Loucy (cell line): ENCODE data around the gene FOXK1.

Experiments used
- H2AFZ ChIP-seq: fragments of 200-600 bp; sonication (generic); 2 replicates; pipeline ENCODE4 v1.6.0; 2016; ENCODE audit warnings: antibody characterized with exemption, mild to moderate bottlenecking, low read length, moderate library complexity
- H3F3A ChIP-seq: fragments of 200-600 bp; 2 replicates; pipeline ENCODE4 v1.6.0; 2016; ENCODE audit warnings: antibody characterized with exemption, low read depth, mild to moderate bottlenecking
- H3K27me3 ChIP-seq: fragments of 200-600 bp; sonication (generic); 2 replicates; pipeline ENCODE4 v1.6.1; 2014; ENCODE audit warnings: low read length, mild to moderate bottlenecking; ENCODE audit not compliant: insufficient read depth, poor library complexity, severe bottlenecking
- H3K36me3 ChIP-seq: fragments of 200-600 bp; sonication (generic); 2 replicates; pipeline ENCODE4 v1.6.1; 2016; ENCODE audit warnings: low read length; ENCODE audit not compliant: insufficient read depth
- H3K4me1 ChIP-seq: fragments of 200-600 bp; sonication (generic); 2 replicates; pipeline ENCODE4 v1.5.1; 2014; ENCODE audit warnings: low read length, mild to moderate bottlenecking; ENCODE audit not compliant: insufficient read depth, poor library complexity, severe bottlenecking
- H3K4me2 ChIP-seq: fragments of 200-600 bp; sonication (generic); 2 replicates; pipeline ENCODE4 v1.6.0; 2014; ENCODE audit warnings: antibody characterized with exemption, low read length, low read depth, mild to moderate bottlenecking; ENCODE audit not compliant: poor library complexity, severe bottlenecking
- H3K4me3 ChIP-seq: fragments of 200-600 bp; sonication (generic); 2 replicates; pipeline ENCODE4 v1.5.1; 2014; ENCODE audit warnings: low read length, mild to moderate bottlenecking, mixed read lengths; ENCODE audit not compliant: poor library complexity, severe bottlenecking
- H3K79me2 ChIP-seq: fragments of 200-600 bp; sonication (generic); 2 replicates; pipeline ENCODE4 v1.6.1; 2014; ENCODE audit warnings: low read length; ENCODE audit not compliant: insufficient read depth
- H3K9ac ChIP-seq: fragments of 200-600 bp; sonication (generic); 2 replicates; pipeline ENCODE4 v1.6.0; 2014; ENCODE audit warnings: mild to moderate bottlenecking, low read depth, low read length, moderate library complexity; ENCODE audit not compliant: poor library complexity, severe bottlenecking
- H3K9me2 ChIP-seq: fragments of 200-600 bp; sonication (generic); replicated peaks from 2 replicates; pipeline ENCODE4 v1.6.1; 2016; ENCODE audit warnings: low read depth, low read length, mixed read lengths
- H3K9me3 ChIP-seq: fragments of 200-600 bp; sonication (generic); 2 replicates; pipeline ENCODE4 v1.6.1; 2014; ENCODE audit warnings: mild to moderate bottlenecking, antibody characterized with exemption, low read length, low read depth; ENCODE audit not compliant: insufficient read depth
- H4K20me1 ChIP-seq: fragments of 200-600 bp; sonication (generic); 2 replicates; pipeline ENCODE4 v1.6.0; 2014; ENCODE audit warnings: antibody characterized with exemption, low read length, mild to moderate bottlenecking; ENCODE audit not compliant: insufficient read depth, poor library complexity, severe bottlenecking
- CTCF ChIP-seq: fragments of 200-600 bp; sonication (generic); conservative IDR thresholded peaks from 2 replicates; pipeline ENCODE4 v1.5.1; 2014; ENCODE audit warnings: mild to moderate bottlenecking, antibody characterized with exemption, low read length
- EZH2phosphoT487 ChIP-seq: fragments of 200-600 bp; IDR thresholded peaks from 2 replicates; pipeline ENCODE4 v1.6.1; 2018; ENCODE audit warnings: antibody characterized with exemption, mild to moderate bottlenecking, moderate library complexity, borderline replicate concordance

The FOXK1 gene

GRCh38 chr7:4798706-4799235 is 116.7 kb downstream of the FOXK1 start:
- Histone ChIP-seq H3K36me3 (no peaks in the 10 kb centered on the region), H3K9me3 (no peaks in the 10 kb centered on the region), H4K20me1 (no peaks in the 10 kb centered on the region), H2AFZ (no peak overlapping the region), H3K4me3 (no peak overlapping the region), H3K4me2 (no peak overlapping the region), H3K9me2 (no peaks in the 10 kb centered on the region), H3K79me2 (no peaks in the 10 kb centered on the region), H3K27me3 (no peaks in the 10 kb centered on the region), H3F3A (no peaks in the 10 kb centered on the region), H3K9ac (no peak overlapping the region), H3K4me1 (no peaks in the 10 kb centered on the region)
- TF ChIP-seq EZH2phosphoT487 (no peak), CTCF (no peak)

GRCh38 chr7:4799508-4800268 is 117.6 kb downstream of the FOXK1 start:
- no peaks in the 10 kb centered on the region for H3K79me2 ChIP-seq
- no peaks in the 10 kb centered on the region for H3K36me3 ChIP-seq
- no peaks in the 10 kb centered on the region for H4K20me1 ChIP-seq
- no peak overlapping the region for H3K4me3 ChIP-seq
- no peaks in the 10 kb centered on the region for H3F3A ChIP-seq
- H3K9me3 ChIP-seq: no peaks in the 10 kb centered on the region
- no peak overlapping the region for H3K9ac ChIP-seq
- no peaks in the 10 kb centered on the region for H3K27me3 ChIP-seq
- no peak overlapping the region for H3K4me2 ChIP-seq
- no peaks in the 10 kb centered on the region for H3K4me1 ChIP-seq
- H2AFZ ChIP-seq: no peak overlapping the region
- no peaks in the 10 kb centered on the region for H3K9me2 ChIP-seq
- TF ChIP-seq EZH2phosphoT487 (no peak), CTCF (no peak)

- Histone ChIP-seq H3K79me2 (no peaks in the 10 kb centered on the region), H3K4me3 (no peak overlapping the region), H3K27me3 (no peaks in the 10 kb centered on the region), H3K4me2 (no peak overlapping the region), H3K36me3 (no peaks in the 10 kb centered on the region), H2AFZ (no peak overlapping the region), H3K9ac (no peak overlapping the region), H3K9me3 (no peaks in the 10 kb centered on the region), H3K4me1 (no peaks in the 10 kb centered on the region), H4K20me1 (no peaks in the 10 kb centered on the region), H3F3A (no peaks in the 10 kb centered on the region), H3K9me2 (no peaks in the 10 kb centered on the region)
- no peak for TF ChIP-seq EZH2phosphoT487
- TF ChIP-seq CTCF: no peak
Measured at GRCh38 chr7:4800487-4800886, 118.4 kb downstream of the FOXK1 start.
